GM18907 (cell line): ENCODE data around the gene MS4A2.
"Not testable (repeated sequence)": the region's sequence is repeated elsewhere in the genome, so short reads cannot be mapped to it uniquely, and the experiment has no call there.

ENCODE experiments used
- ATAC-seq: cut with Tn5 transposase; IDR thresholded peaks from one replicate; pipeline ENCODE4 v1.9.1; 2021; ENCODE audit warnings: mild to moderate bottlenecking, moderate library complexity; ENCODE audit not compliant: unreplicated experiment

The MS4A2 gene

DNA sequence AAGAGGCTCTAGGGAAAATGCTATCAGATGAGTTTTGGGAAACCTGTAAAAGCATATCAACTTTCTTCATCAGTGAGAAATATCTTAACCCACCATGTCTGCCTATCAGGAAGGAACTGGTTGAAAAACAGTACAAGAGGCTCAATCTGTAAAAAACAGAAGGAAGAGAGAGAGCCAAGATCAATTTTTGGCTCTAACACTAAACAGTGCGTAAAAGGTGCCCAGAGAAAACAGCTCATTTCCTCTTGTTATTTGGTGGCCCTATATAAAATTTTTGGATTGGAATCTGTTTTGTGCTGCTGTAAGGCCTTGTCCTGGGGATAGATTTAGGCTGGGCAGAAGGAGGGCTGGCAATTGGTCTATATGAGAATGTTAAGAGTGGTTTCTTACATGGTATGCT, 12.1 kb downstream of the MS4A2 start:
- no peak for ATAC-seq

GRCh38 chr11:60101368-60101767, 12.9 kb downstream of the MS4A2 start:
- not testable (repeated sequence) for ATAC-seq

DNA sequence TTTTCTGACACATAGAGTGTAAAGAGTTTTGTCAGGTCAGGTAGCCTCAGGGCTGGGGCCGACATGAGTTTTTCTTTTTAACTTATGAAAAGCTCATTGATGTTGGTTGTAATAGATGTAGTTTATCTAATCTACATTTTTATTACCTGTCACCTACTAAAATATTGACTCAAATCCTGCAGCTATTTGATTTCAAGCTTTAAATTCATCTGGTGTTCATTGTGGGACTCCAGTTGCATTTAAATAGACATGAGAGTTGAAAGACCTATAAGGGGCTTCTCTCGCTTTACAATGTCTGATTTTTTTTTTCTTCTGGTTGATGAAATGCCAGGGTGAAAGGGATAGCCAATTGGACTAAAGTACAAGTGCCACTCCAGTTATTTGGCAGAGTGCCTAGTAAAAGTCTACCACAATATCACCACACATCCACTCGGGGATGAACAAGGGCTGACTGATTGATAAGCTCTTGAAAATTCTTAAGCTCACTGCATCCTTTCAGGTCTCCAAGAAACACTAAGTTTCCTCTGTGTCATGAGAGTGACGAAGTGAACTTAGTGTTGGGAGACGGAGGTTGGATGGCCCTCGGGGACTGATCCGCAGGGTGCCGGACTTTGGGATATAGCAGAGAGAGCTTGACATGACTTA, 16.1 kb downstream of the MS4A2 start:
- ATAC-seq, result not testable (repeated sequence)

GRCh38 chr11:60108631-60109030, 20.2 kb downstream of the MS4A2 start:
- ATAC-seq, result not testable (repeated sequence)

- ATAC-seq, result no peak
These were observed 23.3 kb downstream of the MS4A2 start for GRCh38 chr11:60111793-60112192.

GRCh38 chr11:60116996-60117790, 28.7 kb downstream of the MS4A2 start:
- no peak for ATAC-seq

GRCh38 chr11:60118338-60118737, 29.9 kb downstream of the MS4A2 start:
- no peak for ATAC-seq

DNA sequence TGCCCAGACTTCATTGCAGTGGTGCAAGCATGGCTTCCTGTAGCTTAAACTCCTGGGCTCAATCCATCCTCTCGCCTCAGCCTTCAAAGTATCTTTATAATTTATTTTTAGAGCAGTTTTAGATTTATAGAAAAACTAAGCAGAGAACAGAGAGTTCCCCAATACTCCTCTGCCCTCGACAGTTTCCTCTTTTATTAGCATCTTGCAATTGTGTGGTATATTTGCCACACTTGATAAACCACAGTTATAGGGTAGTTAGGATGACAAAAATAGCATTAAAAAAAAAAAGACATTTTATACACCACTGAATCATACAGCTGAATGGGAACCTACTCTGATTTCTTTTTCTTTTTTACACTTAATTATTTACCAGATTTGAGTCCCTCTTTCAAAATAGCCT, 31.2 kb downstream of the MS4A2 start:
- no peak for ATAC-seq

DNA sequence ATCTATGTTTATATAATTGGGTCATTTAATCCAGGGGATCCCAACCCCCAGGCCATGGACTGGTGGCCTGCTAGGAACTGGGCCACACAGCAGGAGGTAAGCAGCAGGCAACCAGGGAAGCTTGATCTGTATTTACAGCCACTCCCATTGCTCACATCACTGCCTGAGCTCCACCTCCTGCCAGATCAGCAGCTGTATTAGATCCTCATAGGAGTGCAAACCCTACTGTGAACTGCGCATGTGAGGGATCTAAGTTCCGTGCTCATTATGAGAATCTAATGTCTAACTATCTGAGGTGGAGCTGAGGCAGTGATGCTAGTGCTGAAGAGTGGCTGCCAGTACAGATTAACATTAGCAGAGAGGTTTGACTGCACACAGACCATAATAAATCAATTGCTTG, 32.8 kb downstream of the MS4A2 start:
- ATAC-seq, result no peak

DNA sequence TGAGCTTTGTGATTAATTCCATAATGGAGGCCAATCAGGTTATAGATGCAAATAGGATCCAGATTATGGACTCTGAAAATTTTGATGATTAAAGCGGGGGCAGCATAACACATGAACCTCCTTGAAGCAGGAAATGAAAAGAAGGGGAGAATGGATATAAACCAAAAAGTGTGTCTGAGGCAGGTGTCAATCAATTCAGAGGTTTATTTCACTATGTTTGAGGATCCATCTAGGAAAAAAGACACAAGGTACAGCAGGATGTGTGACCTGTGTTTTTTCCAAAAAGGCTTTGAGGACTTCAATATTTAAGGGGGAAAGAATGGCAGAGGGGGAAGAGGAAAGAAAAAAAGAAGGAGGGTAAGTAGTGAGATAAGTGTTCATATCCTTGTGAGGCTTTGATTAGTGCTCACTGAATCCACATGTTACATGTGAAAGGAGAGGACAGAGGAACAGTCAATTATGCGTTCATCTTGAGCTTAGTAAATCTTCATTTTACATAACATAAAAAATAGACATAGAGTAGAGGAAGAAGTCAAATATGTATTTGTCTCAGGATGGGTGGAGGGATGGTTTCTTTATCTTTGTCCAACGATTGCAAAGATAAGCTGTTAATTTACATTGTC, 34.1 kb downstream of the MS4A2 start:
- ATAC-seq, result no peak

DNA sequence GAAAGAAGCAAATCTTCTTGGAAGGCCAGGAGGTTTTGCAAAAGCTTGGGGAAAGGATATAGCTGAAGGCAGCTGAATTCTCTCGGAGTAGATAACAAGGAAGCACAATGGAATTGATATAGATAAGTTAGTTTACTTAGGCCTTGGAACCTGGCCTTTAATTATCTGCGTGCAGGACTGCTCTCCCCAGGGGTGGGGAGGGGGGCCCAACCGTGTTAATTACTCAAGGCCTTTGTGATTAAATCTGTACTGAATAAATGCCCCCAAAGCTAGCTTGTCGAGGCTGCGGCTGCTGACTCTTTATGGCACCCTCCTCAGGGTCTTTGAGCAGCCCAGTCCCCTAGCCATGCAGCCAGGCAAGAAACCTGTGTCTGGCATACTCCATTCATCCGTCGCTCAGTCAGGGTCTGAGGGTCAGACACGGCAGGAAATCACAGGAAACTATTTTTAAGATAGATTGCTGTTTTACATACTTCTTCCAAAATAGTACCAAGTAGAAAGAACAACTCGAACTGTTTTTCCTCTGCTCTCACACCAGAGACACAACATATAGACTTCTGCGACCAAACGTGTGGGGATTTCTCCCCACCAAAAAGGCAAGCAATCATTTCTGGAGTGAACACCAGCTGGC, 36.5 kb downstream of the MS4A2 start:
- no peak for ATAC-seq

GRCh38 chr11:60125956-60126585, 37.6 kb downstream of the MS4A2 start:
- no peak for ATAC-seq

DNA sequence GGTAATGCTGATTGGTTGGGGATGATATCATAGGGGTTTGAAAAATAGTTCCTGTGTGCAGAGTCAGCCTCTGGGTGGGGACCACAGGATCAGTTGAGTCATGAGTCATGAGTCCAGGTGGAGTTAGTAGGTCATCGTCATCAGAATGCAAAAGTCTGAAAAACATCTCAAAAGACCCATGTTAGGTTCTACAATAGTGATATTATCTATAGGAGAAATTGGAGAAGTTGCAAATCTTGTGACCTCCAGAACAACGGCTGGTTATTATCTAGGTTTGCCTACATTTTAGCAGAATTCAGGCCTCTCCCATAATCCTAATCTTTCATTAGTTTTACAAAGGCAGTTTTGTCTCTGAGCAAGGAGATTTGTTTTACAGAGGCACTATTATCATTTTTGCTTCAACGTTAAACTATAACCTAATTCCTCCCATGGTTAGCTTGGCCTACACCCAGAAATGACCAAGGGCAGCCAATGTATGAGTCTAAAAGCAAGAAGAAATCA, 38.9 kb downstream of the MS4A2 start:
- ATAC-seq, result no peak

GRCh38 chr11:60128376-60128775, 39.9 kb downstream of the MS4A2 start:
- ATAC-seq, result no peak

DNA sequence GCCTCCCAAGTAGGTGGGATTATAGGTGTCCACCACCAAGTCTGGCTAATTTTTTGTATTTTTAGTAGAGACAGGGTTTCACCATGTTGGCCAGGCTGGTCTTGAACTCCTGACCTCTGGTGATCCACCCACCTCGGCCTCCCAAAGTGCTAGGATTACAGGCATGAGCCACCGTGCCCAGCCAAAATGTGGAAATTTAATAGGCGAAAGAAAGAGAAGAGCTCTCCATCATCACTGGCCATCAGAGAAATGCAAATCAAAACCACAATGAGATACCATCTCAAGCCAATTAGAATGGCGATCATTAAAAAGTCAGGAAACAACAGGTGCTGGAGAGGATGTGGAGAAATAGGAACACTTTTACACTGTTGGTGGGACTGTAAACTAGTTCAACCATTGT, 40.4 kb downstream of the MS4A2 start:
- not testable (repeated sequence) for ATAC-seq

- no peak for ATAC-seq
These were observed 41.4 kb downstream of the MS4A2 start for GRCh38 chr11:60129853-60130252.

GRCh38 chr11:60130496-60130895, 42.0 kb downstream of the MS4A2 start:
- no peak for ATAC-seq

DNA sequence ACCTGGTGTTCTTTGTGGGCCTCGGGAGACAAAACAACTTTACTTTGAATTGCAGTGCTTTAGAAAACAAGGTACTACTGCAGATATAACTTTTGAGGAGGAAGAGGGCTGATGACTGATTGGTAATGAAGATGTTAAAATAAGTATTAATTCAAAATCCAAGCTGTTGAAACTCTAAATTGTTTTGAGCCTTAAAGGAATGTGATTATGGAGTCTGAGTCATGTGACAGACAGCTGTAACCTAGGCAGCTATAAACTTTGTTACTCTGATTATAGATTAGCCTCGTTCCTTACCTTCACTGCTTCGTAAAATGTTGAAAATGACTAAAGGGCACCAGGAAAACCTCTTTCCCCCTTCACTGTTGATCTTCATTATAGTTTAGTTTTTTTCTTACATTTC, 43.4 kb downstream of the MS4A2 start:
- ATAC-seq, result no peak

GRCh38 chr11:60133917-60134316, 45.5 kb downstream of the MS4A2 start:
- no peak for ATAC-seq

GRCh38 chr11:60143768-60144167, 55.3 kb downstream of the MS4A2 start:
- ATAC-seq, result no peak

GRCh38 chr11:60145677-60146076, 57.2 kb downstream of the MS4A2 start:
- ATAC-seq, result no peak
